Left lung (tissue), 10 donors: ENCODE data around the gene CSAG3. TPM values are rescaled to one million over a fixed set of nuclear protein-coding genes. Genes with fewer than 3 reads are reported as not detected.
"Not testable (repeated sequence)": the region's sequence is repeated elsewhere in the genome, so short reads cannot be mapped to it uniquely, and the experiment has no call there.

Experiments
- ATAC-seq: fragments of 200-7000 bp; cut with Tn5 transposase; one replicate; pipeline ENCODE4 v1.9.1; 2020; ENCODE audit warnings: moderate library complexity
- DNase-seq, 4 donors: peaks; one replicate each; pipeline ENCODE4 v3.0.0-alpha.2; 2013 to 2020
- H3K27ac ChIP-seq, 2 donors: fragments of 200-600 bp; sonication (generic) in 1 of 2; one replicate each; pipeline versions ENCODE4 v1.5.0 to v1.8.0; 2020 to 2021
- H3K27me3 ChIP-seq, 2 donors: fragments of 200-600 bp; sonication (generic) in 1 of 2; one replicate each; pipeline versions ENCODE4 v1.5.0 to v1.8.0; 2020 to 2021
- H3K36me3 ChIP-seq, 2 donors: fragments of 200-600 bp; sonication (generic) in 1 of 2; one replicate each; pipeline versions ENCODE4 v1.5.0 to v1.8.0; 2020 to 2021
- H3K4me1 ChIP-seq, 2 donors: fragments of 200-600 bp; one replicate each; pipeline ENCODE4 v1.8.0; 2021
- H3K4me3 ChIP-seq, 2 donors: fragments of 200-600 bp; sonication (generic) in 1 of 2; one replicate each; pipeline versions ENCODE4 v1.5.0 to v1.8.0; 2020 to 2021; ENCODE audit warnings: mild to moderate bottlenecking in 1 of 2
- H3K9me3 ChIP-seq, 2 donors: fragments of 200-600 bp; sonication (generic) in 1 of 2; one replicate each; pipeline versions ENCODE4 v1.5.0 to v1.8.0; 2020 to 2021
- CTCF ChIP-seq, 2 donors: fragments of 200-600 bp; sonication (generic) in 1 of 2; IDR thresholded peaks; one replicate each; pipeline versions ENCODE4 v1.5.0 to v1.8.0; 2021; ENCODE audit warnings: antibody characterized with exemption in 2 of 2
- intact Hi-C, 2 donors: fragments of 100-400 bp; cut with DNase I; formaldehyde crosslinking; loops; one replicate each; pipeline versions ENCODE4 v1.11.2 to v1.14.2; 2022
- polyA plus RNA-seq, 6 donors: library from polyadenylated mRNA; unstranded; fragments of 120-200 nt; gene quantifications; one replicate each; pipeline ENCODE4 v1.2.1, GENCODE V29; 2013; ENCODE audit not compliant: insufficient read length in 6 of 6
- total RNA-seq, 2 donors: library from RNA; stranded (reverse); fragmentation: NEBNext Ultra II Directional; extraction: Animal tissue kit (Norgen Biotek cat#: 25700); gene quantifications; one replicate each; pipeline ENCODE4 v1.2.1, GENCODE V29; 2021
- donor health status: DM: no; HTN: yes; CAD: no.
- donor health status: DM: no; HTN: no; CAD: no.

Gene CSAG3
- total and polyA plus RNA-seq, 8 donors = not detected

- not testable (repeated sequence) for H3K4me3 ChIP-seq
Measured at GRCh38 chrX:152769549-152770289, 10.7 kb downstream of the CSAG3 start, which contains the start of gene MAGEA6. TSS of gene MAGEA6 (minus strand) at chrX:152769689. CDS start at chrX:152767650, 2,039 bp downstream.

GRCh38 chrX:152787062-152787461 lies 28.0 kb downstream of the CSAG3 start:
- intact Hi-C loops, H3K4me1 ChIP-seq, H3K36me3 ChIP-seq, H3K27me3 ChIP-seq, H3K9me3 ChIP-seq, H3K27ac ChIP-seq, ATAC-seq, H3K4me3 ChIP-seq, DNase-seq: not testable (repeated sequence)

More at GRCh38 chrX:152769549-152770289, 10.7 kb downstream of the CSAG3 start, which contains the start of gene MAGEA6:
- intact Hi-C loops, H3K4me1 ChIP-seq, ATAC-seq, H3K36me3 ChIP-seq, DNase-seq, H3K27ac ChIP-seq, H3K27me3 ChIP-seq, H3K9me3 ChIP-seq: not testable (repeated sequence)

- Histone ChIP-seq H3K4me3 (no peak overlapping the region), H3K9me3 (no peaks in the 10 kb centered on the region), H3K36me3 (no peaks in the 10 kb centered on the region), H3K27ac (no peak overlapping the region), H3K4me1 (no peaks in the 10 kb centered on the region), H3K27me3 (no peaks in the 10 kb centered on the region)
- no peak for TF ChIP-seq CTCF (IDR thresholded peaks at IDR 0.05)
- intact Hi-C loops = no loop called here
- DNase-seq = no peak
- ATAC-seq = no peak
Measured at GRCh38 chrX:152798945-152799344, 39.9 kb downstream of the CSAG3 start.

GRCh38 chrX:152806035-152806434 lies 47.0 kb downstream of the CSAG3 start:
- no peak overlapping the region for H3K4me3 ChIP-seq
- H3K4me1 ChIP-seq = no peaks in the 10 kb centered on the region
- no peaks in the 10 kb centered on the region for H3K9me3 ChIP-seq
- no peak for TF ChIP-seq CTCF (IDR thresholded peaks at IDR 0.05)
- intact Hi-C loops = no loop called here
- no peaks in the 10 kb centered on the region for H3K36me3 ChIP-seq
- no peak for ATAC-seq
- no peak for DNase-seq
- H3K27ac ChIP-seq = no peak overlapping the region
- no peaks in the 10 kb centered on the region for H3K27me3 ChIP-seq

Other genes with a start within 250 kb of the CSAG3 start
- gene GABRQ, start 121.3 kb upstream of the CSAG3 start, total RNA-seq = not detected
- 1 to 10 TPM in 1 of 6 donors, under 1 TPM in 5; 0.63 to 1.1 (median 0.88) TPM for gene GABRQ, start 121.3 kb upstream of the CSAG3 start, polyA plus RNA-seq
- gene MAGEA3, start 60.4 kb upstream of the CSAG3 start, total RNA-seq = not detected
- gene MAGEA3, start 60.4 kb upstream of the CSAG3 start, polyA plus RNA-seq = not detected
- gene CSAG2, start 49.9 kb upstream of the CSAG3 start, total RNA-seq = not detected
- gene CSAG2, start 49.9 kb upstream of the CSAG3 start, polyA plus RNA-seq = not detected
- gene MAGEA2B, start 44.6 kb upstream of the CSAG3 start, total RNA-seq = not detected
- gene MAGEA2B, start 44.6 kb upstream of the CSAG3 start, polyA plus RNA-seq = not detected
- gene CSAG1, start 25.5 kb upstream of the CSAG3 start, total RNA-seq = not detected
- gene CSAG1, start 25.5 kb upstream of the CSAG3 start, polyA plus RNA-seq = not detected
- gene MAGEA12, start 25.5 kb upstream of the CSAG3 start, total RNA-seq = not detected
- gene MAGEA12, start 25.5 kb upstream of the CSAG3 start, polyA plus RNA-seq = not detected
- not detected for gene MAGEA2, start 5.4 kb upstream of the CSAG3 start, total RNA-seq
- gene MAGEA2, start 5.4 kb upstream of the CSAG3 start, polyA plus RNA-seq = not detected
- not detected for gene MAGEA6, start 10.5 kb downstream of the CSAG3 start, total RNA-seq
- not detected for gene MAGEA6, start 10.5 kb downstream of the CSAG3 start, polyA plus RNA-seq
- gene CETN2, start 71.5 kb downstream of the CSAG3 start, total RNA-seq = 10 to 100 TPM; 33.5 to 37.2 TPM
- gene CETN2, start 71.5 kb downstream of the CSAG3 start, polyA plus RNA-seq = 10 to 100 TPM; 69.9 to 94.4 (median 84.1) TPM
- 10 to 100 TPM; 21.1 to 42.5 TPM for gene NSDHL, start 71.8 kb downstream of the CSAG3 start, total RNA-seq
- 10 to 100 TPM; 15.0 to 22.0 (median 17.8) TPM for gene NSDHL, start 71.8 kb downstream of the CSAG3 start, polyA plus RNA-seq
- 10 to 100 TPM; 11.5 to 22.0 TPM for gene ZNF185, start 138.8 kb downstream of the CSAG3 start, total RNA-seq
- 10 to 100 TPM; 16.1 to 26.2 (median 20.0) TPM for gene ZNF185, start 138.8 kb downstream of the CSAG3 start, polyA plus RNA-seq
- gene PNMA5, start 234.9 kb downstream of the CSAG3 start, total RNA-seq = not detected
- gene PNMA5, start 234.9 kb downstream of the CSAG3 start, polyA plus RNA-seq = under 1 TPM; 0.07 to 0.17 (median 0.11) TPM